Measurements from ENCODE around the gene CD84. TPM values are rescaled to one million over a fixed set of nuclear protein-coding genes. Genes with fewer than 3 reads are reported as not detected.
"Not testable (repeated sequence)": the region's sequence is repeated elsewhere in the genome, so short reads cannot be mapped to it uniquely, and the experiment has no call there.

The CD84 gene
- total RNA-seq, 4 donors from 2014 or later: 2.7 to 24.8 (median 5.2) TPM

DNA sequence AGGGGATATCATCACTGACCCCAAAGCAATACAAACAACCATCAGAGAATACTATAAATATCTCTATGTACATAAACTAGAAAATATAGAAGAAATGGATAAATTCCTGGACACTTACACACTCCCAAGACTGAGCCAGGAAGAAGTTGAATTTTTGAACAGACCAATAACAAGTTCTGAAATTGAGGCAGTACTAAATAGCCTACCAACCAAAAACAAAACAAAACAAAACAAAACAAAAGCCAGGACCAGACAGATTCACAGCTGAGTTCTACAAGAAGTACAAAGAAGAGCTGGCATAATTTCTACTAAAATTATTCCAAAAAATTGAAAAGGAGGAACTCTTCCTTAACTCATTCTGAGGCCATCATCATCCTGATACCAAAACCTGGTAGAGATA, 18.5 kb downstream of the CD84 start:
- TF ChIP-seq, protein P1, sequence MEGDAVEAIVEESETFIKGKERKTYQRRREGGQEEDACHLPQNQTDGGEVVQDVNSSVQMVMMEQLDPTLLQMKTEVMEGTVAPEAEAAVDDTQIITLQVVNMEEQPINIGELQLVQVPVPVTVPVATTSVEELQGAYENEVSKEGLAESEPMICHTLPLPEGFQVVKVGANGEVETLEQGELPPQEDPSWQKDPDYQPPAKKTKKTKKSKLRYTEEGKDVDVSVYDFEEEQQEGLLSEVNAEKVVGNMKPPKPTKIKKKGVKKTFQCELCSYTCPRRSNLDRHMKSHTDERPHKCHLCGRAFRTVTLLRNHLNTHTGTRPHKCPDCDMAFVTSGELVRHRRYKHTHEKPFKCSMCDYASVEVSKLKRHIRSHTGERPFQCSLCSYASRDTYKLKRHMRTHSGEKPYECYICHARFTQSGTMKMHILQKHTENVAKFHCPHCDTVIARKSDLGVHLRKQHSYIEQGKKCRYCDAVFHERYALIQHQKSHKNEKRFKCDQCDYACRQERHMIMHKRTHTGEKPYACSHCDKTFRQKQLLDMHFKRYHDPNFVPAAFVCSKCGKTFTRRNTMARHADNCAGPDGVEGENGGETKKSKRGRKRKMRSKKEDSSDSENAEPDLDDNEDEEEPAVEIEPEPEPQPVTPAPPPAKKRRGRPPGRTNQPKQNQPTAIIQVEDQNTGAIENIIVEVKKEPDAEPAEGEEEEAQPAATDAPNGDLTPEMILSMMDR (IDR thresholded peaks at IDR 0.05): no peak
- no peak for TF ChIP-seq POLR2A (IDR thresholded peaks at IDR 0.05)
- Histone ChIP-seq H3K4me1 (no peaks in the 10 kb centered on the region), H3K4me3 (no peak overlapping the region), H3K27me3 (no peaks in the 10 kb centered on the region), H3K36me3 (no peaks in the 10 kb centered on the region), H3K27ac (peak overlapping the region in 1 of 4 donors; percentile 39), H3K9me3 (peaks cover 0 to 4% (median 0%) of the 10 kb centered on the region in 4 donors)
- no peak for DNase-seq

DNA sequence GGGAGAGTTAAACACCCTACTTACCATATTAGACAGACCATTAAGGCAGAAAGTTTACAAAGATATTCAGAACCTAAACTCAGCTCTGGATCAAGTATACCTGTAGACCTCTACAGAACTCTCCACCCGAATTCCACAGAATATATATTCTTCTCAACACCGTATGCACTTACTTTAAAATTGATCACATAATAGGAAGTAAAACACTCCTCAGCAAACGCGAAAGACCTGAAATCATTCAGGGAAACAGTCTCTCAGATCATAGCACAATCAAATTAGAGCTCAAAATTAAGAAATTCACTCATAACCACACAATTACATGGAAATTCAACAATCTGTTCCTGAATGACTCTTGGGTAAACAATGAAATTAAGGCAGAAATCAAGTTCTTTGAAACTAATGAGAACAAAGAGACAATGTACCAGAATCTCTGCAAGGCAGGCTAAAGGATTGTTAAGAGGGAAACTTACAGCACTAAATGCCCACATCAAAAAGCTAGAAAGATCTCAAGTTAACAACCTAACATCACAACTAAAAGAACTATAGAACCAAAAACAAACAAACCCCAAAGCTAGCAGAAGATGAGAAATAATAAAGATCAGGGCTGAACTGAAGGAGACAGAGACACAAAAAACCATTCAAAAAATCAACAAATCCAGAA, 19.1 kb downstream of the CD84 start:
- TF ChIP-seq, protein P1 (IDR thresholded peaks at IDR 0.05): no peak
- no peak for TF ChIP-seq POLR2A (IDR thresholded peaks at IDR 0.05)
- H3K27ac ChIP-seq: peak overlapping the region in 3 of 4 donors; percentile 14 to 20 (median 14)
- no peaks in the 10 kb centered on the region for H3K36me3 ChIP-seq
- no peaks in the 10 kb centered on the region for H3K4me1 ChIP-seq
- no peaks in the 10 kb centered on the region for H3K27me3 ChIP-seq
- H3K9me3 ChIP-seq: peaks cover 0 to 4% (median 0%) of the 10 kb centered on the region in 4 donors
- H3K4me3 ChIP-seq: no peak overlapping the region
- no peak for DNase-seq

DNA sequence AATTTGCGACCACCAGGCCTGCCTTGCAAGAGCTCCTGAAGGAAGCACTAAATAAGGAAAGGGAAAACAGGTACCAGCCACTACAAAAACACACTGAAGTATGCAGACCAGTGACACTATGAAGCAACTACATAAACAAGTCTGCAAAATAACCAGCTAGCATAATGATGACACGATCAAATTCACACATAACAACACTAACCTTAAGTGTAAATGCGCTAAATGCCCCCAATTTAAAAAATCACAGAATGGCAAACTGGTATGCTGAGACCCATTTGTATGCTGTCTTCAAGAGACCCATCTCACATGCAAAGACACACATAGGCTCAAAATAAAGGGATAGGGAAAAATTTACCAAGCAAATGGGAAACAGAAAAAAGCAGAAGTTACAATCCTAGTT, 19.9 kb downstream of the CD84 start:
- peak overlapping the region in 3 of 4 donors; percentile 8 to 62 (median 25) for H3K27ac ChIP-seq
- H3K4me3 ChIP-seq, H3K4me1 ChIP-seq, DNase-seq, H3K9me3 ChIP-seq, H3K36me3 ChIP-seq, H3K27me3 ChIP-seq: not testable (repeated sequence)

DNA sequence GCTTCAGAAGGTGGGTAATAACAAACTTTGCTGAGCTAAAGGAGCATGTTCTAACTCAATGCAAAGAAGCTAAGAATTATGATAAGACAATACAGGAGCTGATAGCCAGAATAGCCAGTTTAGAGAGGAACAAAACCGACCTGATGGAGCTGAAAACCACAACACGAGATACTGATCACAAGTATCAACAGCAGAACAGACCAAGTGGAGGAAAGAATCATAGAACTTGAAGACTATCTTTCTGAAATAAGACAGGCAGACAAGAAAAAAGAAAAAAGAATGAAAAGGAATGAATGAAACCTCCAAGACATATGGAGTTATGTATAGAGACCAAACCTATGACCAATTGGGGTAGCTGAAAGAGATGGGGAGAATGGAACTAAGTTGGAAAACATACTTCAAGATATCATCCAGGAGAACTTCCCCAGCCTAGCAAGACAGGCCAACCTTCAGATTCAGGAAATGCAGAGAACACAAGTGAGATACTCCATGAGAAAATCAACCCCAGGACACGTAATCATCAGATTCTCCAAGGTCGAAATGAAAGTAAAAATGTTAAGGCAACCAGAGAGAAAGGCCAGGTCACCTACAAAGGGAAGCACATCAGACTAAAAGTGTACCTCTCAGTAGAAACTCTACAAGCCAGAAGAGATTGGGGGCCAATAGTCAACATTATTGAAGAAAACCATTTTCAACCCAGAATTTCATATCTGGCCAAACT, 20.5 kb downstream of the CD84 start:
- no peak for DNase-seq
- peaks cover 0 to 4% (median 0%) of the 10 kb centered on the region in 4 donors for H3K9me3 ChIP-seq
- no peaks in the 10 kb centered on the region for H3K27me3 ChIP-seq
- H3K4me1 ChIP-seq: no peaks in the 10 kb centered on the region
- no peaks in the 10 kb centered on the region for H3K36me3 ChIP-seq
- no peak overlapping the region for H3K4me3 ChIP-seq
- TF ChIP-seq, protein P1 (IDR thresholded peaks at IDR 0.05): no peak
- TF ChIP-seq POLR2A (IDR thresholded peaks at IDR 0.05): no peak
- H3K27ac ChIP-seq: peak overlapping the region; percentile 8 to 62 (median 20)

DNA sequence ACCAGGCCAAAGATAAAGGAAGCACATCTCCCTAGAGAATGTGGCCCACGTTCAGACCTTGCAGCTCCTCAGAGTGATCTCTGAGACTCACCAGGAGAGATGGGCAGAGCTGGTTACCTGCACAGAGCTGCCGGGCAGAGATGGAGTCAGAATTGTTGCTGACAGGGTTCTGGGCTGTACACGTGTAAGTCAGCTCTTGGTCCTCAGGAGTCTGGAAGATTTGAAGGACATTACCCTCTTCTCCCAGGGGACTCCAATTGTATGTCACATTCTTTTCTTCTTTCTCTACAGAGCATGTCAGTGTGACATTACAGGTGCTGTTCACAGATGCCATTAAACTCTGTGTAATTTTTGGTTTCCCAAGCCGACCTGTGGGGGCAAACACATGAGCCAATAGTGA, 25.5 kb downstream of the CD84 start:
- H3K9me3 ChIP-seq: no peaks in the 10 kb centered on the region
- no peak for DNase-seq
- no peak overlapping the region for H3K27ac ChIP-seq
- TF ChIP-seq, protein P1 (IDR thresholded peaks at IDR 0.05): no peak
- no peak for TF ChIP-seq POLR2A (IDR thresholded peaks at IDR 0.05)
- no peaks in the 10 kb centered on the region for H3K27me3 ChIP-seq
- no peaks in the 10 kb centered on the region for H3K36me3 ChIP-seq
- no peak overlapping the region for H3K4me3 ChIP-seq
- peaks cover 0 to 10% (median 5%) of the 10 kb centered on the region in 4 donors for H3K4me1 ChIP-seq

DNA sequence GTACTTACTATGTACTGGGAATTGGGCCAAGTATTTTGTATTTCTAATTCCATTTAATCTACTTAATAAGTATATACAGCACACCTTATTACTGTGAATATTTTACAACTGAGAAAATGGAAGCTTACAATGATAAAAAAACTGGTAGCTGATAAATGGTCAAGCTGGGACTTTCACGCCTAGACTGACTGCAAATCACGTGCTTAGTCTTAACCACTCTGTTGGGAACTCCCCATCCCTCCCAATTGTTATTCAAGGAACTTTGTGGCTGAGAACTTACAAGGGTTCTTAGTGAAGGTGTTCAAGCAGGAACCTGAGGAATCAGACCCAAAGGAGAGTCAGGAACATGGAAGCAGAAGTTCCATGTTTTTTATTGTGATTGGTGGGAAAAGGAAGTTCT, 26.9 kb downstream of the CD84 start:
- Histone ChIP-seq H3K27ac (no peak overlapping the region), H3K27me3 (no peaks in the 10 kb centered on the region), H3K4me1 (peaks cover 0 to 10% (median 5%) of the 10 kb centered on the region in 4 donors), H3K9me3 (no peaks in the 10 kb centered on the region), H3K36me3 (no peaks in the 10 kb centered on the region), H3K4me3 (no peak overlapping the region)
- TF ChIP-seq, protein P1 (IDR thresholded peaks at IDR 0.05): no peak
- no peak for TF ChIP-seq POLR2A (IDR thresholded peaks at IDR 0.05)
- no peak for DNase-seq

All from Peyer's patch (tissue), 4 donors.